ENCODE measurements around the gene KIF21B.

DNA sequence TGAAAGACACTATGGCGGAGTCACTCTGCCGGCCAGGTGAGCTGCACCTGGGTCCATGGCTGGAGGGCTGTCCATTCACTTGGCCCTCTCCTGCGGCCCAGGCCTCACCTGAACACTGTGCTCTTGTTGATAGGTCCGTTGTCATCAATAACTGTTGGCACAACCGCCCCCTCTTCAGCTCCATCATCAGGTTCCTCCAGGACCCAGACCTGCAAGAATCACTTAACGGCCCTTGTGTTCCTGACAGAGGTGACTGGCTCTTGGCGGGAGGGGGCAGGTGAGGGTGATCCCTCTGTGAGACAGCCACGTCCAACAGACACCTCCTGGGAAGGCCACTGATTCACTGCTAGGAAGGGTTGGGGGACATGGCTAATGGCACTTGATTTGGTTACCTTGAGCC, 73.9 kb downstream of the KIF21B start:
- TF ChIP-seq EZH2 (IDR thresholded peaks at IDR 0.05; ENCODE audit: borderline replicate concordance), result no peak
- TF ChIP-seq, protein P1, sequence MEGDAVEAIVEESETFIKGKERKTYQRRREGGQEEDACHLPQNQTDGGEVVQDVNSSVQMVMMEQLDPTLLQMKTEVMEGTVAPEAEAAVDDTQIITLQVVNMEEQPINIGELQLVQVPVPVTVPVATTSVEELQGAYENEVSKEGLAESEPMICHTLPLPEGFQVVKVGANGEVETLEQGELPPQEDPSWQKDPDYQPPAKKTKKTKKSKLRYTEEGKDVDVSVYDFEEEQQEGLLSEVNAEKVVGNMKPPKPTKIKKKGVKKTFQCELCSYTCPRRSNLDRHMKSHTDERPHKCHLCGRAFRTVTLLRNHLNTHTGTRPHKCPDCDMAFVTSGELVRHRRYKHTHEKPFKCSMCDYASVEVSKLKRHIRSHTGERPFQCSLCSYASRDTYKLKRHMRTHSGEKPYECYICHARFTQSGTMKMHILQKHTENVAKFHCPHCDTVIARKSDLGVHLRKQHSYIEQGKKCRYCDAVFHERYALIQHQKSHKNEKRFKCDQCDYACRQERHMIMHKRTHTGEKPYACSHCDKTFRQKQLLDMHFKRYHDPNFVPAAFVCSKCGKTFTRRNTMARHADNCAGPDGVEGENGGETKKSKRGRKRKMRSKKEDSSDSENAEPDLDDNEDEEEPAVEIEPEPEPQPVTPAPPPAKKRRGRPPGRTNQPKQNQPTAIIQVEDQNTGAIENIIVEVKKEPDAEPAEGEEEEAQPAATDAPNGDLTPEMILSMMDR (IDR thresholded peaks at IDR 0.05; ENCODE audit: poor library complexity), result no peak
- TF ChIP-seq EZH2phosphoT487 (IDR thresholded peaks at IDR 0.05; ENCODE audit: low read depth, severe bottlenecking, unreplicated experiment), result no peak
